K562 treated with DMSO at 1 percent for 12 hours (cell line): Measurements from ENCODE around the gene RND3. TPM values are rescaled to one million over a fixed set of nuclear protein-coding genes. Genes with fewer than 3 reads are reported as not detected.

Experiments used
- total RNA-seq: library from RNA; unstranded; fragments of 300-600 nt; gene quantifications from 2 replicates; pipeline ENCODE4 v1.2.3, GENCODE V29; 2022; ENCODE audit not compliant: insufficient read depth

RND3 gene, protein sequence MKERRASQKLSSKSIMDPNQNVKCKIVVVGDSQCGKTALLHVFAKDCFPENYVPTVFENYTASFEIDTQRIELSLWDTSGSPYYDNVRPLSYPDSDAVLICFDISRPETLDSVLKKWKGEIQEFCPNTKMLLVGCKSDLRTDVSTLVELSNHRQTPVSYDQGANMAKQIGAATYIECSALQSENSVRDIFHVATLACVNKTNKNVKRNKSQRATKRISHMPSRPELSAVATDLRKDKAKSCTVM
- total RNA-seq, result not detected in 2 replicates

GRCh38 chr2:150487537-150488429 is at the start of gene RND3:
Gene RND3 (minus strand): TSS chr2:150487667. CDS start chr2:150487417, 250 bp downstream.

